Endothelial cell of umbilical vein (primary cell): Measurements from ENCODE around the gene FYN. TPM values are rescaled to one million over a fixed set of nuclear protein-coding genes. Genes with fewer than 3 reads are reported as not detected.

Experiments
- BruUV-seq: library from RNA; stranded (reverse); fragments of 400-500 nt; replicated peaks from 2 replicates; lab custom pipeline; 2021; lab: Mats Ljungman, UMichigan
- CTCF ChIA-PET: fragments of 300-600, 350-600 bp; sonication (Branson Sonifier 250); formaldehyde crosslinking; loops from one replicate; lab custom pipeline; 2021; ENCODE audit warnings: antibody characterized with exemption, inconsistent platforms; lab: Charles Lee
- POLR2A ChIA-PET: fragments of 300-600, 350-600 bp; sonication (Branson Sonifier 250); formaldehyde crosslinking; loops from one replicate; lab custom pipeline; 2021; ENCODE audit warnings: antibody characterized with exemption, inconsistent platforms; lab: Charles Lee
- DNase-seq: peaks from one replicate; pipeline ENCODE4 v3.0.0-alpha.2; 2011; ENCODE audit warnings: low read depth, low spot score
- FAIRE-seq: peaks from 2 replicates; lab custom pipeline; 2011; peaks lifted over from hg19 to GRCh38; lab: Jason Lieb, UNC
- H2AFZ ChIP-seq: 2 replicates; pipeline ENCODE4 v1.6.0; 2012; ENCODE audit warnings: low read depth, low read length, control low read depth, inconsistent platforms
- H3K27ac ChIP-seq: 2 replicates; pipeline ENCODE4 v1.5.1; 2011; ENCODE audit warnings: low read depth, mild to moderate bottlenecking, control low read depth, low read length, moderate library complexity; ENCODE audit not compliant: insufficient read depth
- H3K27me3 ChIP-seq, 2 experiments: 2 replicates each; pipeline versions ENCODE4 v1.6.0 to v1.6.1; 2011; ENCODE audit warnings: low read length in 2 of 2, mixed read lengths in 1 of 2; ENCODE audit not compliant: control insufficient read depth in 2 of 2, insufficient read depth in 2 of 2
- H3K36me3 ChIP-seq, 2 experiments: 2 replicates in 1 of 2; 3 replicates in 1 of 2; pipeline ENCODE4 v1.5.1; 2011; ENCODE audit warnings: low read length in 2 of 2, mild to moderate bottlenecking in 1 of 2, moderate library complexity in 1 of 2; ENCODE audit not compliant: control insufficient read depth in 2 of 2, insufficient read depth in 2 of 2; ENCODE audit errors: extremely low read depth in 1 of 2
- H3K4me1 ChIP-seq: 3 replicates; pipeline ENCODE4 v1.5.1; 2011; ENCODE audit warnings: mild to moderate bottlenecking, low read length; ENCODE audit not compliant: control insufficient read depth, insufficient read depth; ENCODE audit errors: extremely low read depth
- H3K4me2 ChIP-seq: 2 replicates; pipeline ENCODE4 v1.6.1; 2011; ENCODE audit warnings: low read length, control low read depth, mixed read lengths; ENCODE audit not compliant: insufficient read depth
- H3K4me3 ChIP-seq, 3 experiments: fragments of 200-600 bp in 1 of 3; sonication (generic), shearing (Covaris generic) in 1 of 3; replicated peaks in 1 of 3; 2 replicates each; pipeline ENCODE4 v1.5.1; 2011 to 2016; ENCODE audit warnings: control low read depth in 3 of 3, low read length in 3 of 3, mild to moderate bottlenecking in 2 of 3, inconsistent platforms in 1 of 3, low read depth in 1 of 3, moderate library complexity in 1 of 3; ENCODE audit not compliant: insufficient read depth in 1 of 3
- H3K79me2 ChIP-seq: 2 replicates; pipeline ENCODE4 v1.6.0; 2012; ENCODE audit warnings: low read length, inconsistent platforms; ENCODE audit not compliant: control insufficient read depth, insufficient read depth
- H3K9ac ChIP-seq: replicated peaks from 2 replicates; pipeline ENCODE3; 2011; ENCODE audit warnings: low read length, control low read depth; ENCODE audit not compliant: insufficient read depth; ENCODE audit errors: extremely low read depth
- H3K9me1 ChIP-seq: replicated peaks from 3 replicates; pipeline ENCODE4 v1.6.0; 2011; ENCODE audit warnings: mild to moderate bottlenecking, low read length; ENCODE audit not compliant: control insufficient read depth, insufficient read depth; ENCODE audit errors: extremely low read depth
- H3K9me3 ChIP-seq: replicated peaks from 2 replicates; pipeline ENCODE4 v1.5.1; 2012; ENCODE audit warnings: low read length, inconsistent platforms; ENCODE audit not compliant: control insufficient read depth, insufficient read depth
- H4K20me1 ChIP-seq: replicated peaks from 2 replicates; pipeline ENCODE3; 2011; ENCODE audit warnings: mild to moderate bottlenecking, low read length; ENCODE audit not compliant: control insufficient read depth, insufficient read depth; ENCODE audit errors: extremely low read depth
- EZH2 ChIP-seq: IDR thresholded peaks from 2 replicates; pipeline ENCODE4 v1.6.1; 2012; ENCODE audit warnings: borderline replicate concordance, low read depth, mild to moderate bottlenecking, moderate library complexity, low read length, inconsistent platforms; ENCODE audit not compliant: severe bottlenecking
- FOS ChIP-seq: IDR thresholded peaks from 2 replicates; pipeline ENCODE4 v1.6.1; 2011; ENCODE audit warnings: mild to moderate bottlenecking, low read length, moderate library complexity, borderline replicate concordance; ENCODE audit not compliant: insufficient read depth
- GATA2 ChIP-seq: IDR thresholded peaks from 2 replicates; pipeline ENCODE4 v1.7.0; 2011; ENCODE audit warnings: low read depth, mild to moderate bottlenecking, moderate library complexity, mixed read lengths, low read length; ENCODE audit not compliant: insufficient read length, insufficient read depth
- JUN ChIP-seq: IDR thresholded peaks from 2 replicates; pipeline ENCODE4 v1.6.1; 2011; ENCODE audit warnings: borderline replicate concordance, low read depth; ENCODE audit not compliant: insufficient read length, insufficient read depth
- MYC ChIP-seq: IDR thresholded peaks from one replicate; pipeline ENCODE4 v1.6.1; 2011; ENCODE audit warnings: mild to moderate bottlenecking, low read depth, low read length
- POLR2A ChIP-seq: IDR thresholded peaks from 2 replicates; pipeline ENCODE4 v1.6.1; 2012; ENCODE audit warnings: low read depth, mild to moderate bottlenecking, control low read depth, low read length
- POLR2AphosphoS5 ChIP-seq: IDR thresholded peaks from 2 replicates; pipeline ENCODE4 v1.6.1; 2012; ENCODE audit warnings: low read depth, mild to moderate bottlenecking, control low read depth, low read length, moderate library complexity; ENCODE audit not compliant: insufficient read depth
- dilution Hi-C: fragments of 300-500 bp; cut with MboI; formaldehyde crosslinking; loops from one replicate; pipeline ENCODE4 v1.15.0; 2019; ENCODE audit warnings: low sequenced_read_pairs; ENCODE audit not compliant: extremely low pct_ligation_motif_present
- intact Hi-C: fragments of 100-400 bp; cut with micrococcal nuclease; formaldehyde crosslinking; loops from one replicate; pipeline ENCODE4 v1.10.0; 2022
- polyA plus RNA-seq, 4 experiments: library from polyadenylated mRNA; depleted of rRNA in 3 of 4; stranded (reverse) in 3 of 4; unstranded in 1 of 4; fragments of >200 nt; gene quantifications; 2 replicates each; pipeline versions ENCODE4 v1.2.1 to v1.2.3, GENCODE V29; 2011 to 2012; ENCODE audit warnings: missing spikeins in 1 of 4
- total RNA-seq: library from RNA; stranded (reverse); gene quantifications from 2 replicates; pipeline ENCODE4 v1.2.3, GENCODE V29; 2021
- TF ChIP-seq, protein P1 (sequence below): IDR thresholded peaks from 2 replicates; pipeline ENCODE4 v1.6.1; 2011; ENCODE audit not compliant: insufficient read depth, insufficient read length
- TF ChIP-seq, protein P2 (sequence below), 2 donors: IDR thresholded peaks; 1 replicate in 1 of 2; 2 replicates in 1 of 2; pipeline ENCODE4 v1.5.1; 2011; ENCODE audit warnings: low read length in 2 of 2, mild to moderate bottlenecking in 2 of 2, moderate library complexity in 2 of 2, control low read depth in 1 of 2, inconsistent platforms in 1 of 2, low read depth in 1 of 2; ENCODE audit not compliant: insufficient read depth in 1 of 2; ENCODE audit errors: extremely low read depth in 1 of 2

The FYN gene
- total and polyA plus RNA-seq, 2 donors (not counting 3 experiments of a cell fraction or from before 2014, with no cell fraction given): 69.0 to 143 TPM

DNA sequence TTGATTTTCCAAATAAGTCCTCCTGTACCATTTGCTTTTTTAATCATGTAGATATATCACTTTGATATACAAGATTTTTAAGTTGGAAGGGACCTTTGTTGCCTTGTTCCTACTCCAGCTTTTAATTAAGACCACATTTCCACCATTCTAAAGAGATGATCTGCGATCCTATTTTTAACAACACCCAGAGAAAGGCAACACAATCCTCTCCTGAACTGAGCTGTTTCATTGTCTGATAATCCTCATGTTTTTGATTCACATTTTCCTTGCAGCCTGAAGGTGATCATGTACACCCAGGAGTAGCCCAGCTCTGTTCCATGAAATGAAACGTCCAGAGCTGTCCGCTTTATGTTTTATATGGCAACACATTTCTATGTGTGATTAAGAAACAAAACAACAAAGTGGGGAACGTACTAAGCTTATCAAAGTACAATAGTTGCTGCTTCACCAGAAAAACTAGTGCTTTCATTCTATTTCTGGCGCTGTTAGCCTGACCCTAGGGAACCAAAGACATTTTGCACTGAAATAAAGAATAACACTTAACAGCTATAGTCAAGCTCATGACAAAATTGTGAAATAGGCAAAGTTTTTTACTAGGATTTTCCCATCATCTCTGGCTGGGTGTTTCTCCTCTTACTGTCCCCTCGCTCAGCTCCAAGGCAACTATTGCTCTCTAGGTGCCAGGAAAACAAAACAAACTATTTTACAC is 245.0 kb downstream of the FYN start:
- no peaks in the 10 kb centered on the region for H3K36me3 ChIP-seq
- no peaks in the 10 kb centered on the region for H3K4me1 ChIP-seq
- H3K4me3 ChIP-seq: no peak overlapping the region
- H3K4me2 ChIP-seq: no peak overlapping the region
- no peaks in the 10 kb centered on the region for H3K79me2 ChIP-seq
- no TSS peak for BruUV-seq
- dilution Hi-C loops: no loop called here
- ChIA-PET POLR2A (no interaction called here), CTCF (interaction anchor here (0.7 to 1.9 kb wide), 6 partner anchors 8 to 150 kb away, joined by 3 to 7 read pairs (median 4); partner anchors contain the start of gene TRAF3IP2)
- TF ChIP-seq JUN: no peak
- no peak for TF ChIP-seq FOS
- no peak for TF ChIP-seq EZH2
- TF ChIP-seq POLR2AphosphoS5: no peak
- no peak for TF ChIP-seq GATA2
- no peak for TF ChIP-seq MYC
- TF ChIP-seq, protein P1, sequence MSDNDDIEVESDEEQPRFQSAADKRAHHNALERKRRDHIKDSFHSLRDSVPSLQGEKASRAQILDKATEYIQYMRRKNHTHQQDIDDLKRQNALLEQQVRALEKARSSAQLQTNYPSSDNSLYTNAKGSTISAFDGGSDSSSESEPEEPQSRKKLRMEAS: no peak
- TF ChIP-seq, protein P2, sequence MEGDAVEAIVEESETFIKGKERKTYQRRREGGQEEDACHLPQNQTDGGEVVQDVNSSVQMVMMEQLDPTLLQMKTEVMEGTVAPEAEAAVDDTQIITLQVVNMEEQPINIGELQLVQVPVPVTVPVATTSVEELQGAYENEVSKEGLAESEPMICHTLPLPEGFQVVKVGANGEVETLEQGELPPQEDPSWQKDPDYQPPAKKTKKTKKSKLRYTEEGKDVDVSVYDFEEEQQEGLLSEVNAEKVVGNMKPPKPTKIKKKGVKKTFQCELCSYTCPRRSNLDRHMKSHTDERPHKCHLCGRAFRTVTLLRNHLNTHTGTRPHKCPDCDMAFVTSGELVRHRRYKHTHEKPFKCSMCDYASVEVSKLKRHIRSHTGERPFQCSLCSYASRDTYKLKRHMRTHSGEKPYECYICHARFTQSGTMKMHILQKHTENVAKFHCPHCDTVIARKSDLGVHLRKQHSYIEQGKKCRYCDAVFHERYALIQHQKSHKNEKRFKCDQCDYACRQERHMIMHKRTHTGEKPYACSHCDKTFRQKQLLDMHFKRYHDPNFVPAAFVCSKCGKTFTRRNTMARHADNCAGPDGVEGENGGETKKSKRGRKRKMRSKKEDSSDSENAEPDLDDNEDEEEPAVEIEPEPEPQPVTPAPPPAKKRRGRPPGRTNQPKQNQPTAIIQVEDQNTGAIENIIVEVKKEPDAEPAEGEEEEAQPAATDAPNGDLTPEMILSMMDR (IDR thresholded peaks at IDR 0.05; ENCODE audit: extremely low read depth in 1 of 2, insufficient read depth in 1 of 2, low read depth in 1 of 2, low read length in 2 of 2): no peak
- no peak for TF ChIP-seq POLR2A
- DNase-seq: no peak
- H3K9me3 ChIP-seq: no peaks in the 10 kb centered on the region
- FAIRE-seq: no peak
- no peak overlapping the region for H3K9ac ChIP-seq
- H2AFZ ChIP-seq: no peak overlapping the region
- H3K9me1 ChIP-seq: no peaks in the 10 kb centered on the region
- H4K20me1 ChIP-seq: no peaks in the 10 kb centered on the region
- no peak overlapping the region for H3K27ac ChIP-seq
- intact Hi-C loops: no loop called here
- peaks cover 3 to 6% of the 10 kb centered on the region in 2 experiments for H3K27me3 ChIP-seq
